ENCODE results near the gene IFNA8.

GRCh38 chr9:21450733-21451394, 41.9 kb downstream of the IFNA8 start:
- TF ChIP-seq, protein P1, sequence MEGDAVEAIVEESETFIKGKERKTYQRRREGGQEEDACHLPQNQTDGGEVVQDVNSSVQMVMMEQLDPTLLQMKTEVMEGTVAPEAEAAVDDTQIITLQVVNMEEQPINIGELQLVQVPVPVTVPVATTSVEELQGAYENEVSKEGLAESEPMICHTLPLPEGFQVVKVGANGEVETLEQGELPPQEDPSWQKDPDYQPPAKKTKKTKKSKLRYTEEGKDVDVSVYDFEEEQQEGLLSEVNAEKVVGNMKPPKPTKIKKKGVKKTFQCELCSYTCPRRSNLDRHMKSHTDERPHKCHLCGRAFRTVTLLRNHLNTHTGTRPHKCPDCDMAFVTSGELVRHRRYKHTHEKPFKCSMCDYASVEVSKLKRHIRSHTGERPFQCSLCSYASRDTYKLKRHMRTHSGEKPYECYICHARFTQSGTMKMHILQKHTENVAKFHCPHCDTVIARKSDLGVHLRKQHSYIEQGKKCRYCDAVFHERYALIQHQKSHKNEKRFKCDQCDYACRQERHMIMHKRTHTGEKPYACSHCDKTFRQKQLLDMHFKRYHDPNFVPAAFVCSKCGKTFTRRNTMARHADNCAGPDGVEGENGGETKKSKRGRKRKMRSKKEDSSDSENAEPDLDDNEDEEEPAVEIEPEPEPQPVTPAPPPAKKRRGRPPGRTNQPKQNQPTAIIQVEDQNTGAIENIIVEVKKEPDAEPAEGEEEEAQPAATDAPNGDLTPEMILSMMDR (conservative IDR thresholded peaks at IDR 0.05; ENCODE audit: low read depth, low read length): no peak
- no peak for TF ChIP-seq EZH2 (IDR thresholded peaks at IDR 0.05; ENCODE audit: borderline replicate concordance, low read depth, low read length, poor library complexity, severe bottlenecking)
